Activated naive CD4-positive, alpha-beta T cell treated with anti-CD3 and anti-CD28 coated beads, Interleukin-2, amount 10 ng/mL, durations not matched to agents 7 days and 5 days (primary cell): ENCODE measurements around the gene CCDC74B.
"Not testable (repeated sequence)": the region's sequence is repeated elsewhere in the genome, so short reads cannot be mapped to it uniquely, and the experiment has no call there.

Source experiments
- CTCF ChIA-PET: fragments of 350-600 bp; sonication (Branson Sonifier 250); formaldehyde crosslinking; loops from one replicate; lab custom pipeline; 2021; ENCODE audit warnings: antibody characterized with exemption; lab: Charles Lee
- DNase-seq: peaks from one replicate; pipeline ENCODE4 v3.0.0-alpha.2; 2020
- H3K27ac Mint-ChIP-seq: one replicate; pipeline ENCODE4 v1.8.0; 2021; ENCODE audit warnings: mild to moderate bottlenecking, moderate library complexity, mixed read lengths
- H3K27me3 Mint-ChIP-seq: one replicate; pipeline ENCODE4 v1.8.0; 2021; ENCODE audit warnings: mild to moderate bottlenecking, mixed read lengths
- H3K36me3 Mint-ChIP-seq: one replicate; pipeline ENCODE4 v1.8.0; 2021; ENCODE audit warnings: mixed read lengths
- H3K4me1 Mint-ChIP-seq: one replicate; pipeline ENCODE4 v1.8.0; 2021; ENCODE audit warnings: mixed read lengths
- H3K4me3 Mint-ChIP-seq: one replicate; pipeline ENCODE4 v1.8.0; 2021; ENCODE audit warnings: mild to moderate bottlenecking, moderate library complexity, mixed read lengths
- H3K9me3 Mint-ChIP-seq: one replicate; pipeline ENCODE4 v1.8.0; 2021; ENCODE audit warnings: mixed read lengths

Gene CCDC74B

DNA sequence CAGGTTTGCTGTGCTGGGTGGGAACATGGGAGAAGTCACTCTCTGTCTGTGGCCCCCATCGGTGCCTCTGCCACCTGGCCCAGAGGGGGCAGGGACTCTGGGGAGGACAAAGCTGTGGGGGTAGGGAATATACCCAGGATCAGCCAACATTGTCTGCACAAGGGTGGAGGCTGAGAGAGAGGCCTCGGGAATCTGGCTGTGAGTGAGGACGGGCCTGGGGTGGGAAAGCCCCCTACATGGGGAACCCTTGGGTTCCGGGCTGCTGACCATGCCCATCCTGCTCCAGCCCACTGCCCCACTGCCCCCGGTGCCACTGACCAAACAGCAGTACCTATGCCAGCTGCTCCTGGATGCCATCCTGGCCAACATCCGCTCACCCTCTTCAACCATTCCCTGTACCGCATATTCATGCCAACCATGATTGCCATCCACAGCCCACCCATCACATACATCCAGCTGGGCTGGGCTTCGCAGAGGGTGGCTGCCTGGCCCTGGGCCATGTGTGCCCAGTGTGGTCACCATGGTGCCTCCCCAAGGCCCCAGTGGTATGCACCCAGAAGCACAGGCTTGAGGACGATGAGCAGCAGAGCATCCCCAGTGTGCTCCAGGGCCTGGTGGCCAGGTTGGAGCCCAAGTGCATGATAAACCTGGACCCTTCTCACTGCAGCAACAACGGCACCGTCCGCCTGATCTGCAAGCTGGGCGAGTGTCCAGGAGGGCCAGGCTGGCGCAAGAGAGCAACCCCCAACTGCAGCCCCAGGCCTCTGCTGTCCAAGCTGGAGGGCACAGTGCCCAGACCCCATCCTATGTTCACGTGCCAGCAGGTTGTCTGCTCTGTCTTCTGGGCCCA, 9.0 kb downstream of the CCDC74B start:
- no peak overlapping the region for H3K4me3 Mint-ChIP-seq
- no peaks in the 10 kb centered on the region for H3K27me3 Mint-ChIP-seq
- no peaks in the 10 kb centered on the region for H3K9me3 Mint-ChIP-seq
- H3K27ac Mint-ChIP-seq: no peak overlapping the region
- no peaks in the 10 kb centered on the region for H3K36me3 Mint-ChIP-seq
- DNase-seq: peak; percentile 10
- H3K4me1 Mint-ChIP-seq: peaks cover 2% of the 10 kb centered on the region
- CTCF ChIA-PET: no interaction called here

- DNase-seq, H3K36me3 Mint-ChIP-seq, H3K4me1 Mint-ChIP-seq, CTCF ChIA-PET, H3K27me3 Mint-ChIP-seq, H3K9me3 Mint-ChIP-seq, H3K4me3 Mint-ChIP-seq, H3K27ac Mint-ChIP-seq: not testable (repeated sequence)
Measured at GRCh38 chr2:130129120-130129829, 15.6 kb downstream of the CCDC74B start, which contains the start of gene POTEF. POTEF (minus strand) TSS chr2:130129222; CDS start chr2:130120515, 8,707 bp downstream.

DNA sequence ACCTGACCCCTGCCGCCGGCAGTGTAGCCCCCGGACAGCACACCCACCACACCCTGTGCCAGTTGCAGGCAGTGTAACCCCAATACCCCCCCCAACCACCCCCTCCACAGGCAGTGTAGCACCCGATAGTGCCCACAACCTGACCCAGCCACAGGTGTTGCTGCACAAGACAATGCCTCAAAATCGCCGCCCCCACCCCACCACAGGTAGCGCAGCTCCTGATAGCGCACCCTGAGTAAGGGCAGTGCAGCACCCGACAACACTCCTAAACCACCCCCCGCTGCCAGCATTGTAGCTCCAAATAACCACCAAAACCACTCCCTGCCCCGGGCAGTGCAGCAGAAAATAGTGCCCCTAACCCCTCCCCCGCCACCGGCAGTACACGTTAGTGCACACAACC, 16.4 kb downstream of the CCDC74B start:
- H3K9me3 Mint-ChIP-seq, H3K4me1 Mint-ChIP-seq, CTCF ChIA-PET, H3K27me3 Mint-ChIP-seq, H3K27ac Mint-ChIP-seq, DNase-seq, H3K4me3 Mint-ChIP-seq, H3K36me3 Mint-ChIP-seq: not testable (repeated sequence)

DNA sequence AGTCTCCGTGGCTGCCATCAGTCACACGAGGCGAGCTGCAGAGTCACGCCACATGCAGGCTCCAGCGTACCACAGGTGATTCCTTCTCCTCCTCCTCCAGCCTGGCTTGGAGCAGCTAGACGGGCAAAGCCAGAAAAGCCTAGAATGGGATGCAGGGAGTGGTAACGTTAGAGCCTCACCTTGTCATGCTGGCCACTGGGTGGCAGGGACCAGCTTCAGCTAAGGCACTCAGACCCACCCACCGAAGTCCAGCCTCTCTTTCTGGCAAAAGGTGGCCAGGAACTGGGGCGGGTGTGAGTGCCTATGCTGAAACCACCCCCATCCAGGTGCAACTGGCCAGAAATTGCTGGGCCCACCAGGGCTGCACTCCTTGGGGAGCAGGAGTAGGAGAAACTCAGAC, 17.2 kb downstream of the CCDC74B start:
- CTCF ChIA-PET, H3K9me3 Mint-ChIP-seq, H3K27me3 Mint-ChIP-seq, H3K27ac Mint-ChIP-seq, H3K4me3 Mint-ChIP-seq, H3K4me1 Mint-ChIP-seq, H3K36me3 Mint-ChIP-seq, DNase-seq: not testable (repeated sequence)

DNA sequence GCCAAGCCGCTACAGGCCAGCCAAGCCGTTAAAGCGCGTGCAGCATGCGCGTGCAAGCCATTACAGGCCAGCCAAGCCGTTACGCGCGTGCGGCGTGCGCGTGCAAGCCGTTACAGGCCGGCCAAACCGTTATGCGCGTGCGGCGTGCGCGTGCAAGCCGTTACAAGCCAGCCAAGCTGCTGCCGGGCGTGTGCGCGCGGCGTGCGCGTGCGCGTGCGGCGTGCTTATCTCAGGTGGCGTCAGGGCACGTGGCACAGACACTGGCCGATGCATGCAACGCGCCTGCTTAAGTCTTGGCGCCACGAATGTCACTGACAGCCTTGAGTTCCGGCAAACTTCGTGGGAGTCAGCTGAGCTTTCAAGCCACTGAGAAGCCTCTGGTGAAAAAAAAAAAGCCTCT, 24.0 kb downstream of the CCDC74B start:
- H3K27ac Mint-ChIP-seq, H3K4me1 Mint-ChIP-seq, H3K27me3 Mint-ChIP-seq, H3K9me3 Mint-ChIP-seq, H3K36me3 Mint-ChIP-seq, DNase-seq, CTCF ChIA-PET, H3K4me3 Mint-ChIP-seq: not testable (repeated sequence)

DNA sequence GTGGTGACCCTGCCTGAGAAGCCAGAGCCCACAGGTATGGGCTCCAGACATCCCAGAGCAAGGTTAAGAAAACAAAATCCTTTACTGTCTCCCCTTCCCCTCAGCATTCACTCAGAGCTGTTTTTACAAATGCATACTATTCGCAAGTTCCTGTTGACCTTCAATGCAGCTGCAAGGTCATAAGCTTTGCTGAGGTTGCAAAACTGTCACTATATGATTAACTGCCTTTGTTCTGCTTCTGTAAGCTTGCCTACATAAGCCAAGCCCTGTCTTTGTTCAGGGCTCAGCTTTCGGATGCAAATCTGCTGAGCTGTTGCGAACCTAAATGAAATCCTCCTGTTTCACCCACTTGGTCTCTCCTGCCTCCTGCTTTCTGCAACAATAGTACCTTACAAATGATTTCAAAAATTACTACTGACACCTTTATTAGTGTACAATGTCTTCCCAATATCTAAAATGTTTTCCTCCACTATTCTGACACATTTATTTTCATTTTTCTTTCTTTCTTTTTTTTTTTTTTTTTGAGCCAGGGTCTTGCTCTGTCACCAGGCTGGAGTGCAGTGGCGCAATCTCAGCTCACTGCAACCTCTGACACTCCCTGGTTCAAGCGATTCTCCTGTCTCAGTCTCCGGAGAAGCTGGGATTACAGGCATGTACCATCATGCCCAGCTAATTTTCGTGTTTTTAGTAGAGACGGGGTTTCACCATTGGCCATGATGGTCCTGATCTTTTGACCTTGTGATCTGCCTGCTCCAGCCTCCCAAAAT, 42.1 kb downstream of the CCDC74B start:
- DNase-seq, H3K9me3 Mint-ChIP-seq, H3K27me3 Mint-ChIP-seq, H3K4me3 Mint-ChIP-seq, CTCF ChIA-PET, H3K27ac Mint-ChIP-seq, H3K4me1 Mint-ChIP-seq, H3K36me3 Mint-ChIP-seq: not testable (repeated sequence)
